ENCODE data around the gene GGN. TPM values are rescaled to one million over a fixed set of nuclear protein-coding genes. Genes with fewer than 3 reads are reported as not detected.

Gene GGN
- total and polyA plus RNA-seq, 2 experiments from 2014 or later: 0.98 to 1.2 TPM

- H3K4me3 ChIP-seq: no peak overlapping the region
- H3K9me3 ChIP-seq (ENCODE audit: low read depth): no peaks in the 10 kb centered on the region
- peak; percentile 0 for TF ChIP-seq CTCF (IDR thresholded peaks at IDR 0.05; ENCODE audit: low read depth, low read length)
- peaks cover 26% of the 10 kb centered on the region for H3K36me3 ChIP-seq
- H3K27me3 ChIP-seq: no peaks in the 10 kb centered on the region
- no peak overlapping the region for H3K27ac ChIP-seq
- DNase-seq (ENCODE audit: low read depth in 1 of 2, low spot score in 1 of 2): no peak
- no peaks in the 10 kb centered on the region for H3K4me1 ChIP-seq (ENCODE audit: low read depth)
These were observed 2.6 kb downstream of the GGN start for GRCh38 chr19:38385057-38385803.

GRCh38 chr19:38384209-38385027 lies 3.4 kb downstream of the GGN start:
- no peaks in the 10 kb centered on the region for H3K9me3 ChIP-seq (ENCODE audit: low read depth)
- no peak overlapping the region for H3K4me3 ChIP-seq
- peak; percentile 46 for TF ChIP-seq CTCF (IDR thresholded peaks at IDR 0.05; ENCODE audit: low read depth, low read length)
- peaks cover 26% of the 10 kb centered on the region for H3K36me3 ChIP-seq
- DNase-seq (ENCODE audit: low read depth in 1 of 2, low spot score in 1 of 2): peak in 1 of 2 donors; percentile 38
- no peaks in the 10 kb centered on the region for H3K4me1 ChIP-seq (ENCODE audit: low read depth)
- no peak overlapping the region for H3K27ac ChIP-seq
- H3K27me3 ChIP-seq: no peaks in the 10 kb centered on the region

GRCh38 chr19:38383743-38384142 lies 4.1 kb downstream of the GGN start:
- Histone ChIP-seq H3K27ac (no peak overlapping the region), H3K27me3 (no peaks in the 10 kb centered on the region), H3K4me1 (ENCODE audit: low read depth) (no peaks in the 10 kb centered on the region), H3K36me3 (peaks cover 28% of the 10 kb centered on the region), H3K9me3 (ENCODE audit: low read depth) (no peaks in the 10 kb centered on the region), H3K4me3 (no peak overlapping the region)
- no peak for TF ChIP-seq CTCF (IDR thresholded peaks at IDR 0.05; ENCODE audit: low read depth, low read length)
- no peak for DNase-seq (ENCODE audit: low read depth in 1 of 2, low spot score in 1 of 2)

- Histone ChIP-seq H3K27ac (no peak overlapping the region), H3K27me3 (no peaks in the 10 kb centered on the region), H3K4me1 (ENCODE audit: low read depth) (no peaks in the 10 kb centered on the region), H3K36me3 (peaks cover 28% of the 10 kb centered on the region), H3K4me3 (no peak overlapping the region), H3K9me3 (ENCODE audit: low read depth) (no peaks in the 10 kb centered on the region)
- no peak for TF ChIP-seq CTCF (IDR thresholded peaks at IDR 0.05; ENCODE audit: low read depth, low read length)
- no peak for DNase-seq (ENCODE audit: low read depth in 1 of 2, low spot score in 1 of 2)
These were observed 4.7 kb downstream of the GGN start for GRCh38 chr19:38383184-38383583.

- H3K4me3 ChIP-seq: no peak overlapping the region
- no peaks in the 10 kb centered on the region for H3K27me3 ChIP-seq
- no peaks in the 10 kb centered on the region for H3K4me1 ChIP-seq (ENCODE audit: low read depth)
- H3K9me3 ChIP-seq (ENCODE audit: low read depth): no peaks in the 10 kb centered on the region
- no peak for TF ChIP-seq CTCF (IDR thresholded peaks at IDR 0.05; ENCODE audit: low read depth, low read length)
- H3K27ac ChIP-seq: no peak overlapping the region
- peaks cover 28% of the 10 kb centered on the region for H3K36me3 ChIP-seq
- no peak for DNase-seq (ENCODE audit: low read depth in 1 of 2, low spot score in 1 of 2)
These were observed 6.7 kb downstream of the GGN start for GRCh38 chr19:38381138-38381537.
